Esophagus (tissue), 2 donors: ENCODE data around the gene PCDHGA4. TPM values are rescaled to one million over a fixed set of nuclear protein-coding genes. Genes with fewer than 3 reads are reported as not detected.
A peak's percentile ranks its signal among the peaks of the same experiment; 100 is the strongest.
"Not testable (repeated sequence)": the region's sequence is repeated elsewhere in the genome, so short reads cannot be mapped to it uniquely, and the experiment has no call there.

Experiments
- H3K27ac ChIP-seq, 2 donors: one replicate each; pipeline ENCODE4 v1.5.1; 2013; ENCODE audit warnings: low read depth in 2 of 2, mild to moderate bottlenecking in 2 of 2, inconsistent platforms in 1 of 2, low read length in 1 of 2, moderate library complexity in 1 of 2
- H3K27me3 ChIP-seq, 2 donors: one replicate each; pipeline ENCODE4 v1.6.1; 2013; ENCODE audit warnings: low read length in 2 of 2, control low read depth in 1 of 2, mild to moderate bottlenecking in 1 of 2; ENCODE audit not compliant: insufficient read depth in 2 of 2, control insufficient read depth in 1 of 2
- H3K36me3 ChIP-seq, 2 donors: one replicate each; pipeline ENCODE4 v1.6.1; 2013; ENCODE audit warnings: low read length in 1 of 2; ENCODE audit not compliant: control insufficient read depth in 2 of 2, insufficient read depth in 2 of 2
- H3K4me1 ChIP-seq, 2 donors: one replicate each; pipeline ENCODE4 v1.6.1; 2013; ENCODE audit warnings: low read length in 1 of 2; ENCODE audit not compliant: control insufficient read depth in 2 of 2, insufficient read depth in 2 of 2
- H3K4me3 ChIP-seq, 2 donors: one replicate each; pipeline ENCODE4 v1.5.1; 2013; ENCODE audit warnings: low read length in 2 of 2, mild to moderate bottlenecking in 2 of 2, low read depth in 1 of 2, moderate library complexity in 1 of 2
- H3K9me3 ChIP-seq, 2 donors: one replicate each; pipeline ENCODE4 v1.6.1; 2013; ENCODE audit warnings: mild to moderate bottlenecking in 2 of 2, low read depth in 1 of 2, low read length in 1 of 2, moderate library complexity in 1 of 2; ENCODE audit not compliant: control insufficient read depth in 2 of 2, insufficient read depth in 1 of 2
- WGBS, 2 donors: extraction: QIAGEN DNeasy Blood & Tissue Kit; methylation state at CpG; one replicate each; pipeline ENCODE4 v1.1.7; 2013; 5-methylcytosine and 5-hydroxymethylcytosine counted together
- polyA plus RNA-seq, 2 donors: library from polyadenylated mRNA; stranded (reverse); fragments of 200-250 nt; gene quantifications; one replicate each; pipeline ENCODE4 v1.2.3, GENCODE V29; 2013
- donor health status: healthy with polysubstance abuse.
- donor health status: Bipolar disorder and iron deficiency.

Gene PCDHGA4
- polyA plus RNA-seq, 2 donors = 0.11 to 0.12 TPM

DNA sequence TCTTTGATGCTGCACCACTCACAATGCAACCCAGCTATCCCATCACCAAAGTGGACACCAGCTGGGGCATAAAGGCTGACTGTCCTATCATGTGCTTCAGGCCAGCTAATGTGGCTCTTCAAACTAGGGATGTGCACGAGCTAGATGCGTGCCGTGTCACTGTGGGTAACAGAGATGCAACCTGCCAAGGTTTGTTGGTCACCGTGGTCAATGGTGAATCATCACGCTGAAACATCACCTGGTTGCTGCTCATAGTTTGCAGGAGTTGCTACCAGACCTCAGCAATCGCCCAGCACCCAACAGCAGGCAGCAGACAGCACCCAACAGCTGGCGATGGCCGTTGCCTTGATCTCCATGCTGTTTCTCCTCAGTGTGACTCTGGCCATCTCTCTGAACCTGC lies 26.6 kb upstream of the PCDHGA4 start:
- Histone ChIP-seq H3K27me3 (peaks cover 0 to 4% of the 10 kb centered on the region in 2 donors), H3K9me3 (peaks cover 12 to 36% of the 10 kb centered on the region in 2 donors), H3K4me3 (no peak overlapping the region), H3K4me1 (no peaks in the 10 kb centered on the region), H3K27ac (no peak overlapping the region), H3K36me3 (no peaks in the 10 kb centered on the region)
- 68 to 85% methylated on average over 8 of the region's 8 CpGs for WGBS, 2 donors

- Histone ChIP-seq H3K27me3 (peaks cover 0 to 4% of the 10 kb centered on the region in 2 donors), H3K36me3 (no peaks in the 10 kb centered on the region), H3K4me3 (peak within 1 kb of the TSS in 1 of 2 donors; percentile 18), H3K9me3 (peaks cover 15 to 36% of the 10 kb centered on the region in 2 donors), H3K27ac (no peak within 1 kb of the TSS), H3K4me1 (no peaks in the 10 kb centered on the region)
- 22 to 23% methylated on average over 21 of the region's 21 CpGs for WGBS, 2 donors
Measured at GRCh38 chr5:141330299-141331080, 24.3 kb upstream of the PCDHGA4 start, which contains the start of gene PCDHGA1. TSS of gene PCDHGA1 (plus strand) at chr5:141330514.

- WGBS, 2 donors = 44 to 53% methylated on average over 33 to 39 of the region's 39 CpGs
- H3K27me3 ChIP-seq, H3K4me1 ChIP-seq, H3K27ac ChIP-seq, H3K4me3 ChIP-seq, H3K36me3 ChIP-seq: not testable (repeated sequence)
- peaks cover 15 to 30% of the 10 kb centered on the region in 2 donors for H3K9me3 ChIP-seq
Measured at GRCh38 chr5:141332571-141332970, 22.2 kb upstream of the PCDHGA4 start.

DNA sequence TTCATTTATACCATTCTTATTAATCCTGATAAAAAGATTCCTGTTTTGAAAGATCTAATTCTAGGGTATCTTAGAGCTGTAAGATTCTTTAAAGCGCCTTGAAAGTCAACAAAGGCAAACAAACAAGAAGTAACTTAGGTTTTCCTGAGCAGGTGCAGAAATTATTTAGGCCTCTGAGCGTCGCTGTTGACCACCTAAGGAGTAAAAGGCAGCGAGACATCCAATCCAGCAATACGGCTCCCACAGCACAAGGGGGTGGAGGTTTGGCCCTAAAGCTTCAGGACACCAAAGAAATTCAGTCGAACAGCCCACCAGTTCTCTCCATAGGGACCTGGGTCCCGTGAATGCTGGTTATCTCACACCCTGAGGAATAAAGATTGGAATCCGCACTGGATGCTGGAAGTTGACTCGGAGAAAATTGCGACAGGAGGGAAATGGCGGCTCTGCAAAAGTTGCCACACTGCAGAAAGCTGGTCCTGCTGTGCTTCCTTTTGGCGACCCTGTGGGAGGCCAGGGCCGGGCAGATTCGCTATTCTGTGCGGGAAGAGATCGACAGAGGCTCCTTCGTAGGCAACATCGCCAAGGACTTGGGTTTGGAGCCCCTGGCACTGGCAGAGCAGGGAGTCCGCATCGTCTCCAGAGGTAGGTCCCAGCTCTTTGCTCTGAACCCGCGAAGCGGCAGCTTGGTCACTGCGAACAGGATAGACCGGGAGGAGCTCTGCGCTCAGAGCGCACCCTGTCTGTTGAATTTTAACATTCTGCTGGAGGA lies 16.1 kb upstream of the PCDHGA4 start, which contains the start of gene PCDHGA2:
TSS of gene PCDHGA2 (plus strand) at position 223 of the 769 bp plus-strand sequence.
- H3K4me3 ChIP-seq = peak within 1 kb of the TSS; percentile 14 to 20
- no peaks in the 10 kb centered on the region for H3K4me1 ChIP-seq
- peaks cover 15 to 29% of the 10 kb centered on the region in 2 donors for H3K9me3 ChIP-seq
- no peak within 1 kb of the TSS for H3K27ac ChIP-seq
- H3K27me3 ChIP-seq = peaks cover 0 to 11% of the 10 kb centered on the region in 2 donors
- WGBS, 2 donors = 15 to 17% methylated on average over 27 of the region's 27 CpGs
- no peaks in the 10 kb centered on the region for H3K36me3 ChIP-seq

- 60 to 63% methylated on average over 38 to 45 of the region's 45 CpGs for WGBS, 2 donors
- not testable (repeated sequence) for H3K4me1 ChIP-seq, H3K36me3 ChIP-seq, H3K4me3 ChIP-seq, H3K27ac ChIP-seq
- peaks cover 22 to 41% of the 10 kb centered on the region in 2 donors for H3K9me3 ChIP-seq
- H3K27me3 ChIP-seq = peaks cover 0 to 13% of the 10 kb centered on the region in 2 donors
Measured at GRCh38 chr5:141340781-141341354, 14.0 kb upstream of the PCDHGA4 start.

DNA sequence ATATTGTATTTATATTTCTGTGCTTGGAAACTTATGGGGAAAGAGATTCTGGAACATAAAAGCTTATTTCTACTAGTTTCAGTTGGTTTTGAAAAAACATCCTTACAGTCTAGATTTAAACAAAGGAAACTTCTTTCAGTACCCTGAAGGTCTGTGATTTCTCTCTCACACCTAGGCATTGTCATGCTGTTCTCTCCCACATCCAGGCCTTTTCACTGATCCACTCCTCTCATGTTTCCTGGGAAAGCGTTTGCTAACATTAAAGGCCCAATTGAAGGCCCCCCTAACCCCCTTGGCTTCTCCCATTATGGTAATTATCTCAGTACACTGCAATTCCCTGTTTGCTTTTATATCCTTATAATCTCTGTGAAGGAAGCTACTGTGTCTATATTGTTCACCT lies 12.0 kb upstream of the PCDHGA4 start:
- 11 to 15% methylated on average over 1 of the region's 1 CpG for WGBS, 2 donors
- peaks cover 22 to 46% of the 10 kb centered on the region in 2 donors for H3K9me3 ChIP-seq

GRCh38 chr5:141343242-141343952 lies 11.4 kb upstream of the PCDHGA4 start, which contains the start of gene PCDHGA3:
TSS of gene PCDHGA3 (plus strand) at chr5:141343829. CDS start at chr5:141344034, 205 bp downstream.
- no peaks in the 10 kb centered on the region for H3K36me3 ChIP-seq
- no peak within 1 kb of the TSS for H3K27ac ChIP-seq
- WGBS, 2 donors = 25 to 26% methylated on average over 9 of the region's 9 CpGs
- peak within 1 kb of the TSS in 1 of 2 donors; percentile 30 for H3K4me3 ChIP-seq
- H3K27me3 ChIP-seq = peaks cover 0 to 13% of the 10 kb centered on the region in 2 donors
- no peaks in the 10 kb centered on the region for H3K4me1 ChIP-seq
- H3K9me3 ChIP-seq = peaks cover 22 to 46% of the 10 kb centered on the region in 2 donors

More for the DNA sequence above, 12.0 kb upstream of the PCDHGA4 start:
- H3K4me1 ChIP-seq = no peaks in the 10 kb centered on the region
- peaks cover 0 to 13% of the 10 kb centered on the region in 2 donors for H3K27me3 ChIP-seq
- no peaks in the 10 kb centered on the region for H3K36me3 ChIP-seq
- H3K4me3 ChIP-seq = no peak overlapping the region
- H3K27ac ChIP-seq = no peak overlapping the region

DNA sequence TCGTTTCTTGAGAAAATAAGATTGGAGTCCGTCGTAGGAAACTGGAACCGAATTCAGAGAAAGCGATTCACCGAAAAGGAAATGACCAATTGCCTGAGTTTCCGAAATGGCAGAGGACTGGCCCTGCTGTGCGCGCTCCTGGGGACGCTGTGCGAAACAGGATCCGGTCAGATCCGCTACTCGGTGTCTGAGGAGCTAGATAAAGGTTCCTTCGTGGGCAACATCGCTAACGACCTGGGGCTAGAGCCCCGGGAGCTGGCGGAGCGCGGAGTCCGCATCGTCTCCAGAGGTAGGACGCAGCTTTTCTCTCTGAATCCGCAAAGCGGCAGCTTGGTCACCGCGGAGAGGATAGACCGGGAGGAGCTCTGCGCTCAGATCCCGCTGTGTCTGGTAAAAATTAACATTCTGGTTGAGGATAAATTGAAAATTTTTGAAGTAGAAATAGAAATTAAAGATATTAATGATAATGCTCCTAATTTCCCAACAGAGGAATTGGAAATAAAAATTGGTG lies 10.8 kb upstream of the PCDHGA4 start:
- H3K27me3 ChIP-seq = peaks cover 0 to 9% of the 10 kb centered on the region in 2 donors
- no peaks in the 10 kb centered on the region for H3K36me3 ChIP-seq
- peaks cover 16 to 41% of the 10 kb centered on the region in 2 donors for H3K9me3 ChIP-seq
- H3K4me3 ChIP-seq = peak overlapping the region in 1 of 2 donors; percentile 30
- H3K4me1 ChIP-seq = no peaks in the 10 kb centered on the region
- no peak overlapping the region for H3K27ac ChIP-seq
- 32 to 34% methylated on average over 31 of the region's 31 CpGs for WGBS, 2 donors
